GM18519 (cell line): ENCODE measurements around the gene TBC1D10A.

Source experiments
- ATAC-seq: cut with Tn5 transposase; IDR thresholded peaks from one replicate; pipeline ENCODE4 v1.9.1; 2021; ENCODE audit warnings: mild to moderate bottlenecking, moderate library complexity; ENCODE audit not compliant: unreplicated experiment, low FRiP score

Gene TBC1D10A

GRCh38 chr22:30304495-30305244, 22.1 kb downstream of the TBC1D10A start:
- ATAC-seq = no peak

GRCh38 chr22:30302810-30303138, 24.0 kb downstream of the TBC1D10A start:
- no peak for ATAC-seq

GRCh38 chr22:30301995-30302809, 24.5 kb downstream of the TBC1D10A start:
- ATAC-seq = no peak

- no peak for ATAC-seq
Observed at GRCh38 chr22:30299322-30299721, 27.4 kb downstream of the TBC1D10A start.

GRCh38 chr22:30297991-30298701, 28.6 kb downstream of the TBC1D10A start:
- ATAC-seq = no peak

GRCh38 chr22:30297276-30297990, 29.3 kb downstream of the TBC1D10A start:
- no peak for ATAC-seq

GRCh38 chr22:30296833-30297232, 29.9 kb downstream of the TBC1D10A start:
- no peak for ATAC-seq

- ATAC-seq = no peak
Observed at GRCh38 chr22:30296324-30296723, 30.4 kb downstream of the TBC1D10A start.

GRCh38 chr22:30295576-30295975, 31.2 kb downstream of the TBC1D10A start:
- ATAC-seq = no peak

GRCh38 chr22:30294830-30295229, 31.9 kb downstream of the TBC1D10A start:
- no peak for ATAC-seq

- no peak for ATAC-seq
Observed at GRCh38 chr22:30294066-30294465, 32.7 kb downstream of the TBC1D10A start.

- ATAC-seq = no peak
Observed at GRCh38 chr22:30293026-30293425, 33.7 kb downstream of the TBC1D10A start.

- ATAC-seq = no peak
Observed at GRCh38 chr22:30292069-30292970, 34.4 kb downstream of the TBC1D10A start.

- no peak for ATAC-seq
Observed at GRCh38 chr22:30291058-30291892, 35.5 kb downstream of the TBC1D10A start.

GRCh38 chr22:30290342-30291057, 36.2 kb downstream of the TBC1D10A start:
- ATAC-seq = no peak

- ATAC-seq = no peak
Observed at GRCh38 chr22:30289980-30290313, 36.8 kb downstream of the TBC1D10A start.

- ATAC-seq = peak; percentile 39
Observed at GRCh38 chr22:30289141-30289979, 37.4 kb downstream of the TBC1D10A start, which contains the start of gene CASTOR1. TSS of gene CASTOR1 (minus strand) at chr22:30289505. CDS start at chr22:30289497, 8 bp downstream.
